ES-I3 (cell line): ENCODE data around the gene TENT4B.
"Not testable (repeated sequence)": the region's sequence is repeated elsewhere in the genome, so short reads cannot be mapped to it uniquely, and the experiment has no call there.

Source experiments
- H3K36me3 ChIP-seq: 2 replicates; pipeline ENCODE4 v1.6.1; 2013; ENCODE audit warnings: mild to moderate bottlenecking, low read length, control low read depth, moderate library complexity; ENCODE audit not compliant: insufficient read depth
- H3K4me1 ChIP-seq: 2 replicates; pipeline ENCODE4 v1.6.1; 2013; ENCODE audit warnings: mild to moderate bottlenecking, control low read depth, low read length; ENCODE audit not compliant: insufficient read depth
- H3K9ac ChIP-seq: 2 replicates; pipeline ENCODE4 v1.6.1; 2013; ENCODE audit warnings: low read depth, mild to moderate bottlenecking, low read length, moderate library complexity
- H3K9me3 ChIP-seq: 2 replicates; pipeline ENCODE4 v1.6.1; 2013; ENCODE audit warnings: mild to moderate bottlenecking, low read length, moderate library complexity; ENCODE audit not compliant: control insufficient read depth, insufficient read depth

The TENT4B gene

GRCh38 chr16:50166511-50167500 lies 13.7 kb downstream of the TENT4B start:
- Histone ChIP-seq H3K9me3 (no peaks in the 10 kb centered on the region), H3K4me1 (peaks cover 4% of the 10 kb centered on the region; the same call in 1 of the 2 replicates), H3K9ac (no peak overlapping the region), H3K36me3 (no peaks in the 10 kb centered on the region)

DNA sequence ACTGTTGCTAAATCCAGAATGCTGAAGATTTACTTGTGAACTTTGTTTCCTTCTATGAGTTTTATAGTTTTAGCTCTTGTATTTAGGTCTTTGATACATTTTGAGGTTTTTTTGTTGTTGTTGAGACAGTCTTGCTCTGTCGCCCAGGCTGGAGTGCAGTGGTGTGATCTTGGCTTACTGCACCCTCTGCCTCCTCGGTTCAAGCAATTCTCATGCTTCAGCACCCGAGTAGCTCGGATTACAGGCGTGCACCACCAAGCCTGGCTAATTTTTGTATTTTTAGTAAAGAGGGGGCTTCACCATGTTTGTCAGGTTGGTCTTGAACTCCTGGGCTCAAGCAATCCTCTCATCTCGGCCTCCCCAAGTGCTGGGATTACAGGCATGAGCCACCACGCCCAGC lies 14.4 kb downstream of the TENT4B start:
- H3K36me3 ChIP-seq: no peaks in the 10 kb centered on the region
- H3K9me3 ChIP-seq: no peaks in the 10 kb centered on the region
- peaks cover 4% of the 10 kb centered on the region; the same call in 1 of the 2 replicates for H3K4me1 ChIP-seq
- no peak overlapping the region for H3K9ac ChIP-seq

- Histone ChIP-seq H3K36me3 (no peaks in the 10 kb centered on the region), H3K9me3 (no peaks in the 10 kb centered on the region), H3K9ac (no peak overlapping the region), H3K4me1 (peaks cover 4% of the 10 kb centered on the region; the same call in 1 of the 2 replicates)
Measured at GRCh38 chr16:50169555-50170096, 16.5 kb downstream of the TENT4B start.

- not testable (repeated sequence) for H3K36me3 ChIP-seq, H3K9me3 ChIP-seq, H3K9ac ChIP-seq, H3K4me1 ChIP-seq
Measured at GRCh38 chr16:50171773-50172172, 18.7 kb downstream of the TENT4B start.

DNA sequence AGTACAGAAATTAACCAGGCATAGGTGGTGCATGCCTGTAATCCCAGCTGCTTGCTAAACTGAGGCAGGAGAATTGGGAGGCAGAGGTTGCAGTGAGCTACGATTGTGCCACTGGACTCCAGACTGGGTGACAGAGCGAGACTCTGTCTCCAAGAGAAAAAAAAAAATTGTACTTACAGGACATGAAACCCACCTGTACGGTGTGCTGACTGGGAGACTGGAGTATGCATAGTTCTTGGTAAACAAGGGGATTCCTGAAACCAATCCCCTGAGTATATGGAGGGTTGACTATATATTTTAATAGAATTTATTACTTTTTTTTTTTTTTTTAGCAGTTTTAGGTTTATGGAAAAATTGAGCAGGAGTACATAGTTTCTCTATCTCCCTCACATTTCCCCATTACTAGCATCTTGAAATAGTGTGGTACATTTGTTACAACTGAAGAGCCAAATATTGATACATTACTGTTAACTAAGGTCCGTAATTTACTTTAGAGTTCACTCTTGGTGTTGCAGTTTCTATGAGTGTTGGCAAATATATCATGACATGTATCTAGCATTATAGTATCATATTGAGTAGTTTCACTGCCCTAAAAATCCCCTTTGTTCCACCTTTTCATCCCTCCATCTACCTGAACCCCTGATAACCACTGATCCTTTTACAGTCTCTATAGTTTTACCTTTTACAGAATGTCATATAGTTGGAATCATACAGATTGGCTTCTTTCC lies 19.3 kb downstream of the TENT4B start:
- no peaks in the 10 kb centered on the region; the same call in 1 of the 2 replicates for H3K4me1 ChIP-seq
- no peaks in the 10 kb centered on the region for H3K36me3 ChIP-seq
- no peak overlapping the region for H3K9ac ChIP-seq
- H3K9me3 ChIP-seq: no peaks in the 10 kb centered on the region

GRCh38 chr16:50173316-50173715 lies 20.2 kb downstream of the TENT4B start:
- Histone ChIP-seq H3K9me3 (no peaks in the 10 kb centered on the region), H3K4me1 (no peaks in the 10 kb centered on the region), H3K36me3 (no peaks in the 10 kb centered on the region), H3K9ac (no peak overlapping the region)

DNA sequence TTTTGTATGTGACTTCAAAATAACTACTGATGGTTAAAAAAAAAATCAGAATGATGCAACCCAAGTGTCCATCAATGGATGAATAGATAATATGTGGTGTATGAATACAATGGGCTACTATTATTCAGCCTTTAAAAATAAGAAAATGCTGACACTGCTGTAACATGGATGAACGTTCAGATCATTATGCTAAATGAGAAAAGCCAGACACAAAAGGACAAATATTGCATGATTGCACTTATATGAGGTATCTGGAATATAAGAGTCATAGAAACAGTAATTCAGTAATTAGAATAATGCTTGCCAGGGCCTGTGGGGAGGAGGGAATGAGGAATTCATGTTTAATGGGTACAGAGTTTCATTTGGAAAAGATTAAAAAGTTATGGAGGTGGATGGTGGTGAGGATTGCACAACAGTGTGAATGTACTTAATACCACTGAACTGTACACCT lies 25.4 kb downstream of the TENT4B start:
- H3K4me1 ChIP-seq: no peaks in the 10 kb centered on the region
- H3K9ac ChIP-seq: no peak overlapping the region
- H3K36me3 ChIP-seq: no peaks in the 10 kb centered on the region
- H3K9me3 ChIP-seq: no peaks in the 10 kb centered on the region

DNA sequence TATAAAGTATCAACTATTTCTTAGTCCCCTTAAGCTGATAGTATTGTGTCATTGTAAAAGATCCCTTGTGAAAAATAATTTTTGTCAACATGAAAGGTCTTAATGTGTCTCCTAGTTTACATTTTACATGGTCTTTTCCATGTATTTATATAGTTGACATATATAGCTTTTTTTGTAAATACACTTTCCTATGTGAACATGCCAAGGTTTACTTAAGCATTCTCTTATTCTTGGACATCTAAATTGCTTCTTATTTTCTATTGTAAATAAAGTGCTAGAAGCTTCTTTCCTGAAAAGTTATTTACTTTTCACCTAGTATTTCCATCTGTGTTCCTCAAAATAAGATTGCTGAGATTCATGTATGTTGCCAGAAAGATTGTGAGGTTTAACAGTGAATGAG lies 29.3 kb downstream of the TENT4B start:
- H3K4me1 ChIP-seq: no peaks in the 10 kb centered on the region; the same call in 1 of the 2 replicates
- no peaks in the 10 kb centered on the region for H3K36me3 ChIP-seq
- no peak overlapping the region for H3K9ac ChIP-seq
- H3K9me3 ChIP-seq: no peaks in the 10 kb centered on the region

GRCh38 chr16:50183316-50183715 lies 30.2 kb downstream of the TENT4B start:
- Histone ChIP-seq H3K4me1 (no peaks in the 10 kb centered on the region; the same call in 1 of the 2 replicates), H3K36me3 (no peaks in the 10 kb centered on the region), H3K9ac (no peak overlapping the region), H3K9me3 (no peaks in the 10 kb centered on the region)

DNA sequence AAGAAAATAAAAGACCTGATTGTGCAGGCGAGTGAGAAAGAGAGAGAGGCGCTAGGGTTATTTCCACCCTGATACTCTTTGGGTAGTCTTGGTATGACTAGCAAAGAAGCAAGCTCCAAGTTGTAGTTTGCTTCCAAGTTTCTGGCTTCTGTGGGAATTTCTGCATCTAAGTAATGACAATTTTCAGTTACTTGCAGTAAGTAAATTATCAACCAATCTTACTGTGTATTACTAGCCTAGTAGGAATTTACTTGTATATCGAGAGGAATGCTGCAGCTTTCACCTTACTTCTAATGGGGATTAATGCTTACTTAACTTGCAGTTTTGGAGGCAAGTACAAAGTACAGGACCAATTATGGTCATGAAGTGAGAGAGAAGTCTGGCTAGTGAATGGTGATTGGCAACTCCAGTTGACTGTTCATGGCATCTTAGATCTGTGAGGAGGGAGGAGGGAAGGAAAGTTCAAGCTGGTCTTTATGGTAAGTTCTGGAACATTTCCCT lies 31.9 kb downstream of the TENT4B start:
- Histone ChIP-seq H3K9me3 (no peaks in the 10 kb centered on the region), H3K9ac (no peak overlapping the region), H3K4me1 (no peaks in the 10 kb centered on the region; the same call in 1 of the 2 replicates), H3K36me3 (no peaks in the 10 kb centered on the region)

GRCh38 chr16:50188619-50189136 lies 35.6 kb downstream of the TENT4B start:
- H3K9ac ChIP-seq: no peak overlapping the region
- H3K9me3 ChIP-seq: no peaks in the 10 kb centered on the region
- no peaks in the 10 kb centered on the region; the same call in 1 of the 2 replicates for H3K4me1 ChIP-seq
- H3K36me3 ChIP-seq: no peaks in the 10 kb centered on the region

- Histone ChIP-seq H3K36me3 (no peaks in the 10 kb centered on the region), H3K4me1 (no peaks in the 10 kb centered on the region), H3K9ac (no peak overlapping the region), H3K9me3 (no peaks in the 10 kb centered on the region)
Measured at GRCh38 chr16:50190292-50190691, 37.2 kb downstream of the TENT4B start.

- no peak overlapping the region for H3K9ac ChIP-seq
- H3K36me3 ChIP-seq: no peaks in the 10 kb centered on the region; the same call in 1 of the 2 replicates
- H3K4me1 ChIP-seq: no peaks in the 10 kb centered on the region
- no peaks in the 10 kb centered on the region for H3K9me3 ChIP-seq
Measured at GRCh38 chr16:50192386-50193050, 39.4 kb downstream of the TENT4B start.
